ENCODE data around the gene DUSP19. TPM values are rescaled to one million over a fixed set of nuclear protein-coding genes. Genes with fewer than 3 reads are reported as not detected.
A peak's percentile ranks its signal among the peaks of the same experiment; 100 is the strongest.

Gene DUSP19
- total RNA-seq, 1 donor: 4.8 TPM

GRCh38 chr2:183049420-183049819, 29.1 kb upstream of the DUSP19 start:
- TF ChIP-seq, protein P1, sequence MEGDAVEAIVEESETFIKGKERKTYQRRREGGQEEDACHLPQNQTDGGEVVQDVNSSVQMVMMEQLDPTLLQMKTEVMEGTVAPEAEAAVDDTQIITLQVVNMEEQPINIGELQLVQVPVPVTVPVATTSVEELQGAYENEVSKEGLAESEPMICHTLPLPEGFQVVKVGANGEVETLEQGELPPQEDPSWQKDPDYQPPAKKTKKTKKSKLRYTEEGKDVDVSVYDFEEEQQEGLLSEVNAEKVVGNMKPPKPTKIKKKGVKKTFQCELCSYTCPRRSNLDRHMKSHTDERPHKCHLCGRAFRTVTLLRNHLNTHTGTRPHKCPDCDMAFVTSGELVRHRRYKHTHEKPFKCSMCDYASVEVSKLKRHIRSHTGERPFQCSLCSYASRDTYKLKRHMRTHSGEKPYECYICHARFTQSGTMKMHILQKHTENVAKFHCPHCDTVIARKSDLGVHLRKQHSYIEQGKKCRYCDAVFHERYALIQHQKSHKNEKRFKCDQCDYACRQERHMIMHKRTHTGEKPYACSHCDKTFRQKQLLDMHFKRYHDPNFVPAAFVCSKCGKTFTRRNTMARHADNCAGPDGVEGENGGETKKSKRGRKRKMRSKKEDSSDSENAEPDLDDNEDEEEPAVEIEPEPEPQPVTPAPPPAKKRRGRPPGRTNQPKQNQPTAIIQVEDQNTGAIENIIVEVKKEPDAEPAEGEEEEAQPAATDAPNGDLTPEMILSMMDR (IDR thresholded peaks at IDR 0.05; ENCODE audit: insufficient read depth, low read length): no peak
- no peak overlapping the region for H3K4me3 ChIP-seq (ENCODE audit: low read depth, low read length)
- DNase-seq (ENCODE audit: low read depth): no peak

DNA sequence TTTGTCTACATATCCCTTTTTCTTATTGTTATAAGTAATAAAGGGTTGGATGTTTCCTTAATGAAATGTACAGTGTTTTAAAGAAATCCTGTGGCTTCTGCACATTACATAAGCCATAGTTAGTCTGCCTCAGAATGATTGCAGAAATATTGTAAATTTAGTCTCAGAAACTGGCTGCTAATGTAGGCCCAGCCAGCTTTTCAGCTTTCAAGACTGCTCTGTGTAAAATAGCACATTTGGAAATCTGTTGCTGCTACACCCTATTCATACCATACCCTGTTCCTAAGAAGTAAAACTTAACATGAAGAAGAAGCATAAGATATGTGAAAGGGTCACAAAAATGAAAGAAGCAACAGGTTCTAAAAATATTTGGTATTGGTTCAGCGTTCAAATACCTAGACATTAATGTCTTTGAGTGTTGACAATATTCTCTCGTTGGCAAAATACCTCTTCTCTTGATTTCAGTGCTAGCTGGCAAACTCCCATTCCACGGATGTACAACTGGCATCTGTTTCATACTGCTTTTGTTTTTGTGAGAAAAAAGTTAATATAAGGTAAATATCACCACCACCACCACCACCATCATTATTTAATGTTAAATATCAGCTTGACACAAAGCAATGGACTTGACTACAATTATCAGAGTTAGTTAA, 21.1 kb upstream of the DUSP19 start:
- peak; percentile 22 for DNase-seq (ENCODE audit: low read depth)
- H3K4me3 ChIP-seq (ENCODE audit: low read depth, low read length): no peak overlapping the region
- TF ChIP-seq, protein P1 (IDR thresholded peaks at IDR 0.05; ENCODE audit: insufficient read depth, low read length): no peak

DNA sequence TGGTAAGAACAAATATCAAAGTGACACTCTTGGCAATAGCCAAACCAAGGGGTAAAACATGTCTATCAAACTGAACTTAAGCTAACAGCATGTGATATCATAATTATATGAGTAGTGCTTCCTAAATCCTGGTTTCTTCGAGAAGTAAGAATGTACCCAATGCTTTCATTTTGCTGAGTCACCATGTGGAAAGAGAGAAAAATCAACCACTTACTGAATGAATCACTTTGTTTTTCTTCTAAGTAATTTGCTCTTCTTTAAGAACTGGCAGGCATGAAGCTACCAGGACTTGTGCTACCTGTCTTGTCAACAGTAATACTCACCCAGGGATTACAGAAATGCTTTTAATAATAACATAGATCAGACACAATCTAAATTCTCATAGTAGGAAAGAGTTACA, 19.0 kb upstream of the DUSP19 start:
- no peak overlapping the region for H3K4me3 ChIP-seq (ENCODE audit: low read depth, low read length)
- DNase-seq (ENCODE audit: low read depth): peak; percentile 85
- TF ChIP-seq, protein P1 (IDR thresholded peaks at IDR 0.05; ENCODE audit: insufficient read depth, low read length): no peak

- no peak for DNase-seq (ENCODE audit: low read depth)
- TF ChIP-seq, protein P1 (IDR thresholded peaks at IDR 0.05; ENCODE audit: insufficient read depth, low read length): no peak
- H3K4me3 ChIP-seq (ENCODE audit: low read depth, low read length): no peak overlapping the region
Observed at GRCh38 chr2:183060571-183061231, 17.8 kb upstream of the DUSP19 start.

DNA sequence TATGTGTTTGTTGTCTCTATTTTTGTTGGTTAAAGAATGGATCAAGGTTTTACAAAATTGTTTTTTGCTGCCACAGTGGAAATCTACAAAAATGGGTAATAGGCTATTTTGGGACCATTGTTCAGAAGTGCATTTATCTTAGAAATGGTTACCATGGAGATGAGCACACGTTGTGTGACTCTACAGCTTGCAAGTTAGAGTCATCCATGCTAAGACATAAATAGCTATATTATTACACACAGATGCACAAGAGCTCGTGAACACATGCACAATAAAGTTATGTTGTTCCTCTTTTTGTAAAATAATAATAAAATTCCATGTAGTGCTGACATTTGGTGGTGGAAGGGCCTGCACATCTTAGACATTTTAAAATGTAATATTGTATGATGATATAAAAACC, 15.5 kb upstream of the DUSP19 start:
- peak; percentile 93 for DNase-seq (ENCODE audit: low read depth)
- TF ChIP-seq, protein P1 (IDR thresholded peaks at IDR 0.05; ENCODE audit: insufficient read depth, low read length): no peak
- no peak overlapping the region for H3K4me3 ChIP-seq (ENCODE audit: low read depth, low read length)

DNA sequence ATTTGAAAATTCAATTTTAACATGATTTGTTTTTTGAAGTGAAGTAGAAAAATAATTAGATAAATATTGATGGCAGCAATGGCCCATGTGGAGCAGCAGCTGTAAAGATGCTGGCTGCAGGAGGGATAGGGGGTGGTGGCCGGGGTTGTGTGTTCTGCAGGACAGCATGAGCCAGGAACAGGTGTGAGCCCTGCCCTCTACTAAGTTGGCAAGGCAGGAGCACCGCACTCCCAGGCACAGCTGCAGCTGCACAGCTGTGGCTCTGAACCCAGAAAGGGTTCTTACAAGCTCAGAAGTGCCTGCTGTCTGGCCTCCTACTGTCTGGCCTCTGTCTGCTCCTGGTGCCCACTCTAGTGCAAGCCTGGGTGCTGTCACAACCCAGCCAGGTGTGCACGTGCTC, 10.0 kb upstream of the DUSP19 start:
- TF ChIP-seq, protein P1 (IDR thresholded peaks at IDR 0.05; ENCODE audit: insufficient read depth, low read length): no peak
- no peak overlapping the region for H3K4me3 ChIP-seq (ENCODE audit: low read depth, low read length)
- DNase-seq (ENCODE audit: low read depth): no peak

Data from fibroblast of the aortic adventitia (primary cell).